HG02840 (cell line): ENCODE measurements around the gene TBL3.

Experiments
- ATAC-seq: cut with Tn5 transposase; IDR thresholded peaks from one replicate; pipeline ENCODE4 v1.9.1; 2021; ENCODE audit warnings: mild to moderate bottlenecking, moderate library complexity, moderate number of reproducible peaks; ENCODE audit not compliant: unreplicated experiment, low FRiP score

The TBL3 gene

GRCh38 chr16:1963806-1964505, 7.9 kb upstream of the TBL3 start:
- no peak for ATAC-seq

- ATAC-seq: peak; percentile 79
Measured at GRCh38 chr16:1964506-1965395, 7.1 kb upstream of the TBL3 start, which contains the start of gene RPS2. Gene RPS2, minus strand, starts transcription at chr16:1964826. Its CDS starts 201 bp downstream, at chr16:1964625.

- ATAC-seq: no peak
Measured at GRCh38 chr16:1965396-1966001, 6.4 kb upstream of the TBL3 start.

- no peak for ATAC-seq
Measured at GRCh38 chr16:1966460-1966859, 5.4 kb upstream of the TBL3 start, which contains the start of gene RNF151. Gene RNF151, plus strand, starts transcription at chr16:1966856. Its CDS starts 26 bp downstream, at chr16:1966882.

GRCh38 chr16:1968146-1968953, 3.5 kb upstream of the TBL3 start:
- no peak for ATAC-seq

- no peak for ATAC-seq
Measured at GRCh38 chr16:1972490-1972877, 631 bp downstream of the TBL3 start.

GRCh38 chr16:1973461-1974156, 1.8 kb downstream of the TBL3 start:
- no peak for ATAC-seq

GRCh38 chr16:1974157-1975070, 2.6 kb downstream of the TBL3 start:
- no peak for ATAC-seq

GRCh38 chr16:1975432-1976215, 3.8 kb downstream of the TBL3 start:
- no peak for ATAC-seq

GRCh38 chr16:1976216-1976520, 4.3 kb downstream of the TBL3 start:
- ATAC-seq: no peak

- no peak for ATAC-seq
Measured at GRCh38 chr16:1976951-1977874, 5.4 kb downstream of the TBL3 start.

GRCh38 chr16:1977875-1978268, 6.0 kb downstream of the TBL3 start:
- no peak for ATAC-seq

- ATAC-seq: no peak
Measured at GRCh38 chr16:1978476-1979120, 6.7 kb downstream of the TBL3 start.

GRCh38 chr16:1979271-1980029, 7.6 kb downstream of the TBL3 start:
- ATAC-seq: no peak

- ATAC-seq: no peak
Measured at GRCh38 chr16:1980030-1980769, 8.3 kb downstream of the TBL3 start.
